ENCODE measurements around the gene KSR2. TPM values are rescaled to one million over a fixed set of nuclear protein-coding genes. Genes with fewer than 3 reads are reported as not detected.

Gene KSR2
- polyA plus RNA-seq, 1 experiment: not detected

- CTCF ChIA-PET: no interaction called here
- H3K27me3 ChIP-seq (ENCODE audit: control insufficient read depth, insufficient read depth, low read length): no peaks in the 10 kb centered on the region
- H3K36me3 ChIP-seq (ENCODE audit: control insufficient read depth, insufficient read depth, low read length): no peaks in the 10 kb centered on the region
- H3K4me3 ChIP-seq (ENCODE audit: low read depth, low read length): no peak overlapping the region
- TF ChIP-seq CTCF (IDR thresholded peaks at IDR 0.05; ENCODE audit: insufficient read depth, low read depth, low read length): no peak
- no peak for DNase-seq (ENCODE audit: low read depth)
- POLR2A ChIA-PET: no interaction called here
Measured at GRCh38 chr12:117914686-117915085, 54.1 kb downstream of the KSR2 start.

DNA sequence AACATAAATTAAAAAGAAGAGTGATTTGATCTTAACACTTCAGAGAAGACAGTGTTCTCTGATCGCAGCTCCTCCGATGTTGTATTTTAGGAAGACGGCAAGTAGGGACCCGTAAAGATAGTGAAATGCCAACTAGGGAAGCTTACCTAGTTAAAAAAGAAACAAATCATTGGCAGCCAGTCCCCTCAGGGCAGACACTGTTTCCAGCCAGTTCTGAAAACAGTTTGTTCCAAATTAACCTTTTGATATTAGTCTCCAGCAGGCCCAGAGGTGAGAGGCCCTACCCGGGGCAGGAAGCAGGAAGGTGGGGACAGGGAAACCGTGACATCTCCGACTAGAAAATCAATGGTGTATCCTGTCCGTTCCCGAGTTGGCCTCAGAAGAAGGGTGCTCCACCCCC lies 56.0 kb downstream of the KSR2 start:
- no peak for TF ChIP-seq CTCF (IDR thresholded peaks at IDR 0.05; ENCODE audit: insufficient read depth, low read depth, low read length)
- ChIA-PET POLR2A (no interaction called here), CTCF (no interaction called here)
- DNase-seq (ENCODE audit: low read depth): no peak
- H3K4me3 ChIP-seq (ENCODE audit: low read depth, low read length): no peak overlapping the region
- no peaks in the 10 kb centered on the region for H3K36me3 ChIP-seq (ENCODE audit: control insufficient read depth, insufficient read depth, low read length)
- no peaks in the 10 kb centered on the region for H3K27me3 ChIP-seq (ENCODE audit: control insufficient read depth, insufficient read depth, low read length)

DNA sequence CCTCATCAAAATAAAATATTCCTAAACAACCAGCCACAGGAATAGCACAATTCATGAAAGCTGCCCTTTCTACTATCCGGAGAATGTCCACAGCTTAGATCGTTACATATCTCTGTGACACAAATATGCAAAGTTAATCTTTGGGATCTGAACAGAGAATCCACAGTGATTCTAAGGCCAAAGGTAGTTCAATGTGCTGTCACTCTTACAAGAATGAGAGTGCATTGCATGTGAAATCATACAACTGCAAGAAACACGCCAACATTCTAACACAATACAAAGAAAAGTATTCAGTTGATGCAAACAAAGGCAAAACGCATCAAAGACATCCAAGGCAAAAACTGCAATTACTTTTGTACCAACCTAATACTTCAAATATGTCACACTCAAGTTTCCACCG lies 60.4 kb downstream of the KSR2 start:
- ChIA-PET POLR2A (no interaction called here), CTCF (no interaction called here)
- H3K27me3 ChIP-seq (ENCODE audit: control insufficient read depth, insufficient read depth, low read length): no peaks in the 10 kb centered on the region
- TF ChIP-seq CTCF (IDR thresholded peaks at IDR 0.05; ENCODE audit: insufficient read depth, low read depth, low read length): no peak
- DNase-seq (ENCODE audit: low read depth): no peak
- H3K4me3 ChIP-seq (ENCODE audit: low read depth, low read length): no peak overlapping the region
- no peaks in the 10 kb centered on the region for H3K36me3 ChIP-seq (ENCODE audit: control insufficient read depth, insufficient read depth, low read length)

DNA sequence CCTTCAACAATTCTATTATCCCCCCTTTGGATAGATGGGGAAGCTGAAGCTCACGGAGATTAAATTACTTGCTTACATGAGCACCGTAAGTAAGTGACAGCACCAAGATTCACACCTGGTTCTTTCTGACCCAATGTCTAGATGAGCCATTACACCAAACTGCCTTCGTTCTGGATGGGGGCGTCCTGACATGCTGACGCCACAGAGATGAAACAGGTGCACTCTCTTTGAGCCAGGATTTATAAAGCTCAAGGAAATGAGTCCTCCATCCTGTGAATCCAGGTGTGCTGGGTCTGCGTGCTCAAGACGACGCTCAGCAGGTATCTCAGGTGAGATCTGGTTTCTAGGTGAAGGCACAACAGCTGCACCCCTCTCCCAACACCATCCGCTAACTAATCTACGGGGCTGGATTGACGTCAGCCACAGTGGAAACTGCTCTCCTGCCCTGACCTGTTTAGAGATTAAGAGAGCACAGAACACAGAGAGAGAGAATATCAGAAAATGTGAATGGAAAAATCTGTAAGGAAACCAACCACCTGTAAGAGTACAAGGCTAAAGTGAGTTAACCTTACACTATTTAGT lies 61.6 kb downstream of the KSR2 start:
- Histone ChIP-seq H3K27me3 (ENCODE audit: control insufficient read depth, insufficient read depth, low read length) (no peaks in the 10 kb centered on the region), H3K36me3 (ENCODE audit: control insufficient read depth, insufficient read depth, low read length) (no peaks in the 10 kb centered on the region), H3K4me3 (ENCODE audit: low read depth, low read length) (no peak overlapping the region)
- no peak for TF ChIP-seq CTCF (IDR thresholded peaks at IDR 0.05; ENCODE audit: insufficient read depth, low read depth, low read length)
- ChIA-PET POLR2A (no interaction called here), CTCF (no interaction called here)
- DNase-seq (ENCODE audit: low read depth): no peak

DNA sequence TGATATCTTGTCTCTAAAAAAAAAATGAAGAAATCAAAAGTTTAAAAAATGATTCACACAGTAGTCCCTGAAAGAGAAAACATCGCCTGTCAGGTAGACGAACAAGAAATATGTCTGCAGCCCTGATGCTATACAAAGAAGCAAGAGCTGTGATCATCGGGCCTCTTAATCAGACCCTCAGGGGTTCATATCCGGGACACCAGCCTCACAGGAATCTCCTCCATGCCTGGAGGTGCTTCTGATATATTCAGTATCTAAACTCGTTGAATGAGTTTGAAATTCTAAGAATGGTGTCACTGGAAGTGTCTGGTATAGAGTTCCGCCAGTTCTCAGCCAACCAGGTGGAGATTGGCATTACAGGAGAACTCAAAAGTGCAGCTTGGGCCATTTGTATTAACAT lies 64.7 kb downstream of the KSR2 start:
- Histone ChIP-seq H3K36me3 (ENCODE audit: control insufficient read depth, insufficient read depth, low read length) (no peaks in the 10 kb centered on the region), H3K27me3 (ENCODE audit: control insufficient read depth, insufficient read depth, low read length) (no peaks in the 10 kb centered on the region), H3K4me3 (ENCODE audit: low read depth, low read length) (no peak overlapping the region)
- no peak for TF ChIP-seq CTCF (IDR thresholded peaks at IDR 0.05; ENCODE audit: insufficient read depth, low read depth, low read length)
- ChIA-PET CTCF (no interaction called here), POLR2A (no interaction called here)
- DNase-seq (ENCODE audit: low read depth): no peak

All from BJ (cell line).